GM19372 (cell line): ENCODE data around the gene MAN1A2.

Experiments
- ATAC-seq: cut with Tn5 transposase; IDR thresholded peaks from one replicate; pipeline ENCODE4 v1.9.1; 2021; ENCODE audit warnings: mild to moderate bottlenecking, low read depth, moderate library complexity; ENCODE audit not compliant: unreplicated experiment

MAN1A2 gene

GRCh38 chr1:117572546-117572945 lies 205.3 kb downstream of the MAN1A2 start:
- no peak for ATAC-seq

- no peak for ATAC-seq
These were observed 206.3 kb downstream of the MAN1A2 start for GRCh38 chr1:117573386-117574023.

- no peak for ATAC-seq
These were observed 207.0 kb downstream of the MAN1A2 start for GRCh38 chr1:117574161-117574835.

- no peak for ATAC-seq
These were observed 208.5 kb downstream of the MAN1A2 start for GRCh38 chr1:117575586-117576225.

- ATAC-seq, result no peak
These were observed 209.0 kb downstream of the MAN1A2 start for GRCh38 chr1:117576236-117576635.

GRCh38 chr1:117577191-117577885 lies 210.1 kb downstream of the MAN1A2 start:
- ATAC-seq, result no peak

GRCh38 chr1:117578466-117578865 lies 211.2 kb downstream of the MAN1A2 start:
- ATAC-seq, result no peak
